GM12878 (cell line): ENCODE measurements around the gene PIAS1. TPM values are rescaled to one million over a fixed set of nuclear protein-coding genes. Genes with fewer than 3 reads are reported as not detected.

Experiments
- ATAC-seq: fragments of 200-7000 bp; cut with Tn5 transposase; 3 replicates; pipeline ENCODE4 v1.9.1; 2020; ENCODE audit warnings: mild to moderate bottlenecking, moderate library complexity
- BruUV-seq: library from RNA; stranded (reverse); fragments of 400-500 nt; replicated peaks from 2 replicates; lab custom pipeline; 2021; lab: Mats Ljungman, UMichigan
- CTCF ChIA-PET: fragments of 300-600 bp; sonication (Branson Sonifier 250); formaldehyde crosslinking; extraction: SDS; loops from one replicate; lab custom pipeline; 2021; ENCODE audit warnings: inconsistent platforms; lab: Yijun Ruan, JAX
- POLR2A ChIA-PET: fragments of 350-600 bp; formaldehyde crosslinking; extraction: SDS; loops from one replicate; lab custom pipeline; 2021; ENCODE audit warnings: inconsistent platforms; lab: Charles Lee
- RAD21 ChIA-PET: fragments of 300-600 bp; sonication (Branson Sonifier 250); formaldehyde crosslinking; loops from one replicate; lab custom pipeline; 2023; ENCODE audit warnings: antibody characterized with exemption; ENCODE audit not compliant: unreplicated experiment; lab: Charles Lee
- SMC1A ChIA-PET: fragments of 300-600 bp; sonication (Branson Sonifier 250); formaldehyde crosslinking; loops from one replicate; lab custom pipeline; 2023; ENCODE audit not compliant: unreplicated experiment, uncharacterized antibody; lab: Charles Lee
- DNase-seq: peaks from one replicate; pipeline ENCODE4 v3.0.0-alpha.2; 2011; ENCODE audit warnings: low read depth, low spot score
- FAIRE-seq: peaks from 3 replicates; lab custom pipeline; 2011; peaks lifted over from hg19 to GRCh38; lab: Jason Lieb, UNC
- H2AFZ ChIP-seq: 2 replicates; pipeline ENCODE4 v1.6.0; 2011; ENCODE audit warnings: low read depth, low read length, control low read depth; ENCODE audit not compliant: control insufficient read depth
- H3K27ac ChIP-seq: 2 replicates; pipeline ENCODE4 v1.5.1; 2011; ENCODE audit warnings: control low read depth; ENCODE audit not compliant: control insufficient read depth, insufficient read depth
- H3K27me3 ChIP-seq, 2 experiments: replicated peaks in 1 of 2; 2 replicates each; pipeline versions ENCODE4 v1.6.0 to v1.6.1; 2011; ENCODE audit warnings: low read length in 1 of 2; ENCODE audit not compliant: control insufficient read depth in 2 of 2, insufficient read depth in 2 of 2
- H3K36me3 ChIP-seq, 2 experiments: 2 replicates each; pipeline ENCODE4 v1.5.1; 2011; ENCODE audit warnings: low read length in 1 of 2; ENCODE audit not compliant: control insufficient read depth in 2 of 2, insufficient read depth in 2 of 2
- H3K4me1 ChIP-seq: 2 replicates; pipeline ENCODE4 v1.6.1; 2011; ENCODE audit warnings: mild to moderate bottlenecking, low read length, moderate library complexity, mixed read lengths; ENCODE audit not compliant: control insufficient read depth, insufficient read depth
- H3K4me2 ChIP-seq: 2 replicates; pipeline ENCODE4 v1.6.0; 2011; ENCODE audit warnings: control low read depth; ENCODE audit not compliant: control insufficient read depth, insufficient read depth
- H3K4me3 ChIP-seq: fragments of 200-600 bp; sonication (generic); 2 replicates; pipeline ENCODE4 v1.5.1; 2016
- H3K79me2 ChIP-seq: 2 replicates; pipeline ENCODE4 v1.6.0; 2011; ENCODE audit warnings: low read length; ENCODE audit not compliant: control insufficient read depth, insufficient read depth
- H3K9ac ChIP-seq: 2 replicates; pipeline ENCODE4 v1.8.0; 2011; ENCODE audit warnings: low read length, control low read depth, mixed read lengths; ENCODE audit not compliant: control insufficient read depth, insufficient read depth
- H3K9me3 ChIP-seq: replicated peaks from 3 replicates; pipeline ENCODE4 v1.5.1; 2011; ENCODE audit warnings: mild to moderate bottlenecking, low read length; ENCODE audit not compliant: control insufficient read depth, insufficient read depth
- H4K20me1 ChIP-seq: 2 replicates; pipeline ENCODE4 v1.6.0; 2011; ENCODE audit not compliant: control insufficient read depth, insufficient read depth
- CBX3 ChIP-seq: fragments of 200-600 bp; sonication (generic); IDR thresholded peaks from 2 replicates; pipeline ENCODE4 v1.6.1; 2016; ENCODE audit warnings: low read depth, borderline replicate concordance
- ELK1 ChIP-seq: IDR thresholded peaks from 2 replicates; pipeline ENCODE4 v1.6.1; 2012; ENCODE audit warnings: low read depth, low read length, improper control_type of control experiment
- LARP7 ChIP-seq: fragments of 450-650 bp; IDR thresholded peaks from 2 replicates; pipeline ENCODE4 v1.6.1; 2017; ENCODE audit warnings: mild to moderate bottlenecking
- RUNX3 ChIP-seq: IDR thresholded peaks from 2 replicates; pipeline ENCODE4 v1.6.1; 2012; ENCODE audit warnings: low read length, inconsistent platforms
- YY1 ChIP-seq: IDR thresholded peaks from 2 replicates; pipeline ENCODE4 v1.6.1; 2011; ENCODE audit warnings: low read depth, mild to moderate bottlenecking, low read length
- in situ Hi-C: fragments of 300-500 bp; cut with MboI; formaldehyde crosslinking; loops from 9 replicates; pipeline ENCODE4 v1.14.3; 2018; ENCODE audit warnings: mixed read lengths
- intact Hi-C: fragments of 100-400 bp; cut with micrococcal nuclease; formaldehyde crosslinking; loops from one replicate; pipeline ENCODE4 v1.14.2; 2022; ENCODE audit not compliant: unreplicated experiment
- polyA plus RNA-seq, 11 experiments: library from polyadenylated mRNA; depleted of rRNA in 4 of 11; unstranded in 6 of 11; stranded (reverse) in 5 of 11; fragments of >200 nt; fragmentation: Nextera tagmentation in 4 of 11; fragmentation: Illumina TruSeq in 1 of 11; extraction: Ambion mirVana in 4 of 11; extraction: Trizol in 1 of 11; gene quantifications; 1 replicate in 1 of 11; 2 replicates in 10 of 11; pipeline versions ENCODE4 v1.2.1 to v1.2.3, GENCODE V29; 2011 to 2016; ENCODE audit warnings: inconsistent platforms in 2 of 11, missing spikeins in 2 of 11, low read depth in 1 of 11
- total RNA-seq, 4 experiments: library from RNA; depleted of rRNA in 3 of 4; stranded (reverse); fragments of >200 nt in 3 of 4; fragmentation: Illumina TruSeq in 1 of 4; extraction: Trizol in 1 of 4; gene quantifications; 2 replicates each; pipeline versions ENCODE4 v1.2.1 to v1.2.3, GENCODE V29; 2013 to 2021

The PIAS1 gene
- total and polyA plus RNA-seq, 10 of the 15 experiments (the other 5 are each of a cell fraction or from before 2014, with no cell fraction given) = 20.2 to 96.3 (median 37.0) TPM

- no peak for FAIRE-seq
- ChIA-PET SMC1A (interaction anchor here (1.0 to 5.0 kb wide), 10 partner anchors 21 to 195 kb away, joined by 3 to 35 read pairs (median 5); no protein-coding TSS in a partner anchor), RAD21 (interaction anchor here (1.0 to 4.8 kb wide), 7 partner anchors 30 to 194 kb away, joined by 3 to 38 read pairs (median 4); no protein-coding TSS in a partner anchor), CTCF (interaction anchor here (1.1 to 2.2 kb wide), 6 partner anchors 11 to 196 kb away, joined by 3 to 5 read pairs (median 4); no protein-coding TSS in a partner anchor), POLR2A (interaction anchor here (0.5 to 4.0 kb wide), 6 partner anchors 8 to 194 kb away, joined by 3 to 18 read pairs (median 4); no protein-coding TSS in a partner anchor)
- Histone ChIP-seq H3K27ac (no peak overlapping the region), H2AFZ (no peak overlapping the region), H3K27me3 (no peaks in the 10 kb centered on the region), H3K36me3 (peaks cover 0 to 12% of the 10 kb centered on the region in 2 experiments; a peak in 1 of 4 replicates), H3K9me3 (peaks cover 2% of the 10 kb centered on the region; the same call in 2 of the 3 replicates), H3K4me1 (peaks cover 6% of the 10 kb centered on the region), H3K79me2 (peaks cover 79% of the 10 kb centered on the region), H3K9ac (peak overlapping the region; percentile 91), H4K20me1 (no peaks in the 10 kb centered on the region), H3K4me3 (peak overlapping the region; percentile 68), H3K4me2 (peak overlapping the region; percentile 26)
- ATAC-seq = no peak
- BruUV-seq = no TSS peak
- no peak for DNase-seq
- intact Hi-C loops (loop anchor here (5.0 kb wide), 1 partner anchor 95 kb away; no protein-coding TSS in a partner anchor), in situ Hi-C loops (loop anchor here (5.0 kb wide), 1 partner anchor 195 kb away; no protein-coding TSS in a partner anchor)
- TF ChIP-seq ELK1 (no peak), RUNX3 (no peak), CBX3 (no peak), YY1 (no peak), LARP7 (no peak)
These were observed 2.9 kb downstream of the PIAS1 start for GRCh38 chr15:68057034-68057433.
